ENCODE results near the gene PDGFB. TPM values are rescaled to one million over a fixed set of nuclear protein-coding genes. Genes with fewer than 3 reads are reported as not detected.

Gene PDGFB
- total RNA-seq, 6 donors from 2014 or later = 15.4 to 41.7 (median 24.1) TPM

- Histone ChIP-seq H3K4me3 (no peak overlapping the region), H3K9me3 (peaks cover 0 to 11% (median 7%) of the 10 kb centered on the region in 4 donors), H3K27ac (no peak overlapping the region), H3K27me3 (no peaks in the 10 kb centered on the region), H3K36me3 (no peaks in the 10 kb centered on the region), H3K4me1 (peaks cover 32 to 40% (median 33%) of the 10 kb centered on the region in 4 donors)
- TF ChIP-seq POLR2AphosphoS5 (IDR thresholded peaks at IDR 0.05) = no peak
- no peak for TF ChIP-seq EP300 (IDR thresholded peaks at IDR 0.05)
- no peak for TF ChIP-seq POLR2A (IDR thresholded peaks at IDR 0.05)
- no peak for TF ChIP-seq CTCF (IDR thresholded peaks at IDR 0.05)
- 67 to 93% methylated on average over 1 to 2 of the region's 2 CpGs for WGBS, 2 donors
- DNase-seq (no peak), ATAC-seq (ENCODE audit: low FRiP score in 2 of 2) (no peak)
These were observed 12.2 kb upstream of the PDGFB start for GRCh38 chr22:39256979-39257378.

GRCh38 chr22:39256186-39256552 is 11.4 kb upstream of the PDGFB start:
- H3K27ac ChIP-seq = peak overlapping the region in 3 of 4 donors; percentile 3 to 84 (median 83)
- DNase-seq (peak in 1 of 2 donors; percentile 58), ATAC-seq (ENCODE audit: low FRiP score in 2 of 2) (no peak)

GRCh38 chr22:39255449-39256185 is 10.8 kb upstream of the PDGFB start:
- Histone ChIP-seq H3K27me3 (no peaks in the 10 kb centered on the region), H3K9me3 (no peaks in the 10 kb centered on the region), H3K4me3 (no peak overlapping the region), H3K4me1 (peaks cover 32 to 47% (median 34%) of the 10 kb centered on the region in 4 donors), H3K27ac (peak overlapping the region; percentile 78 to 84 (median 84)), H3K36me3 (no peaks in the 10 kb centered on the region)
- peak in 1 of 2 donors; percentile 49 for DNase-seq
- 74 to 81% methylated on average over 11 to 16 of the region's 16 CpGs for WGBS, 2 donors
- ATAC-seq (ENCODE audit: low FRiP score in 2 of 2) = no peak
- TF ChIP-seq POLR2A (IDR thresholded peaks at IDR 0.05) = no peak
- no peak for TF ChIP-seq CTCF (IDR thresholded peaks at IDR 0.05)
- no peak for TF ChIP-seq EP300 (IDR thresholded peaks at IDR 0.05)
- TF ChIP-seq POLR2AphosphoS5 (IDR thresholded peaks at IDR 0.05) = no peak

More at GRCh38 chr22:39256186-39256552, 11.4 kb upstream of the PDGFB start:
- TF ChIP-seq POLR2AphosphoS5 (IDR thresholded peaks at IDR 0.05) (no peak), CTCF (IDR thresholded peaks at IDR 0.05) (no peak), POLR2A (IDR thresholded peaks at IDR 0.05) (no peak), EP300 (IDR thresholded peaks at IDR 0.05) (no peak)
- no peak overlapping the region for H3K4me3 ChIP-seq
- no peaks in the 10 kb centered on the region for H3K36me3 ChIP-seq
- WGBS, 2 donors = 72 to 82% methylated on average over 6 to 11 of the region's 11 CpGs
- H3K4me1 ChIP-seq = peaks cover 32 to 44% (median 33%) of the 10 kb centered on the region in 4 donors
- peaks cover 0 to 3% (median 2%) of the 10 kb centered on the region in 4 donors for H3K9me3 ChIP-seq
- no peaks in the 10 kb centered on the region for H3K27me3 ChIP-seq

DNA sequence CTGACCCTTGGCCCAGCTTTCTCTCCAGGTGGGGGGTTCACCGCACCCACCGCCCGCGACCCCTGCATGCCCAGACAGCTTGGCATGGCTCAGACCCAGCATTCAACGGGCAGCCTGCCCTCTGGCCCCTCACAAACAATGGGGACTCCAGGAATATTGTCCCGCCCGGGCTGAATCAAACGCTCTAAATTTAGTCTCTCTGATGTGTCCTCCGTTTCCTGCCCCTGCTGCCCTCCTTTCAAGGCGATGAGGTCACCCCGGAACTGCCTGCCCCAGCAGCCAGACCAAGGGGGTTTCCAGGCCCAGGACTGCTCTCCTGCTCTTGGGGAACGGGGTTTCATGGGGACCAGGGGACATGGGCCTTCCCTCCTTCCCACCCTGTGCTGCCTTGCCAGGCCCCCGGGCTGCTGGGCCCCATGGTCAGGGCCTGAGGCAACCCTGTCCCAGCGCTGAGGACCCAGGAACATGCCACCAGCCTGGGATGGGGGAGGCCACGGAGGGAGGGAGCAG is 10.1 kb upstream of the PDGFB start:
- no peak overlapping the region for H3K4me3 ChIP-seq
- no peaks in the 10 kb centered on the region for H3K27me3 ChIP-seq
- 46 to 47% methylated on average over 12 of the region's 15 CpGs for WGBS, 2 donors
- ATAC-seq (ENCODE audit: low FRiP score in 2 of 2) (peak in 1 of 2 donors; percentile 14), DNase-seq (peak in 1 of 2 donors; percentile 56)
- H3K27ac ChIP-seq = peak overlapping the region; percentile 78 to 84 (median 84)
- H3K4me1 ChIP-seq = peaks cover 34 to 54% (median 40%) of the 10 kb centered on the region in 4 donors
- no peaks in the 10 kb centered on the region for H3K9me3 ChIP-seq
- no peaks in the 10 kb centered on the region for H3K36me3 ChIP-seq
- TF ChIP-seq POLR2A (IDR thresholded peaks at IDR 0.05) = no peak
- peak; percentile 40 to 44 for TF ChIP-seq POLR2AphosphoS5 (IDR thresholded peaks at IDR 0.05)
- peak in 2 of 4 donors; percentile 32 to 71 for TF ChIP-seq EP300 (IDR thresholded peaks at IDR 0.05)

- Histone ChIP-seq H3K27ac (peak overlapping the region; percentile 78 to 84 (median 84)), H3K27me3 (no peaks in the 10 kb centered on the region), H3K4me3 (no peak overlapping the region), H3K4me1 (peaks cover 34 to 58% (median 44%) of the 10 kb centered on the region in 4 donors), H3K36me3 (no peaks in the 10 kb centered on the region), H3K9me3 (no peaks in the 10 kb centered on the region)
- peak in 1 of 2 donors; percentile 72 for DNase-seq
- TF ChIP-seq POLR2AphosphoS5 (IDR thresholded peaks at IDR 0.05) (no peak), POLR2A (IDR thresholded peaks at IDR 0.05) (no peak), EP300 (IDR thresholded peaks at IDR 0.05) (no peak), CTCF (IDR thresholded peaks at IDR 0.05) (no peak)
- 75 to 86% methylated on average over 4 to 12 of the region's 14 CpGs for WGBS, 2 donors
- ATAC-seq (ENCODE audit: low FRiP score in 2 of 2) = no peak
These were observed 9.3 kb upstream of the PDGFB start for GRCh38 chr22:39254122-39254521.

Data from upper lobe of left lung (tissue), 6 donors.